ENCODE results near the gene ABT1.

The ABT1 gene

GRCh38 chr6:26555505-26556262 lies 41.1 kb upstream of the ABT1 start:
- Histone ChIP-seq H3K9ac (ENCODE audit: low read depth, low read length) (no peak overlapping the region), H3K4me1 (ENCODE audit: control insufficient read depth, insufficient read depth, low read length) (0 out of 2 replicates have a peak, but pooled peaks cover 3% of the 10 kb centered on the region), H3K27ac (ENCODE audit: low read depth, low read length) (peak overlapping the region; percentile 17)

GRCh38 chr6:26556263-26557070 lies 40.3 kb upstream of the ABT1 start:
- peak overlapping the region; percentile 95 for H3K4me3 ChIP-seq (ENCODE audit: low read depth, low read length)
- H3K27me3 ChIP-seq (ENCODE audit: control insufficient read depth, insufficient read depth, low read length): no peaks in the 10 kb centered on the region
- no peak overlapping the region for H3K9ac ChIP-seq (ENCODE audit: low read depth, low read length)
- H3K4me1 ChIP-seq (ENCODE audit: control insufficient read depth, insufficient read depth, low read length): 0 out of 2 replicates have a peak, but pooled peaks cover 3% of the 10 kb centered on the region
- H3K27ac ChIP-seq (ENCODE audit: low read depth, low read length): peak overlapping the region; percentile 17
- H3K36me3 ChIP-seq (ENCODE audit: control insufficient read depth, insufficient read depth, low read length): no peaks in the 10 kb centered on the region
- H3K9me3 ChIP-seq (ENCODE audit: control insufficient read depth, insufficient read depth, low read length): no peaks in the 10 kb centered on the region

More at GRCh38 chr6:26555505-26556262, 41.1 kb upstream of the ABT1 start:
- Histone ChIP-seq H3K4me3 (ENCODE audit: low read depth, low read length) (peak overlapping the region; percentile 95), H3K9me3 (ENCODE audit: control insufficient read depth, insufficient read depth, low read length) (no peaks in the 10 kb centered on the region), H3K36me3 (ENCODE audit: control insufficient read depth, insufficient read depth, low read length) (no peaks in the 10 kb centered on the region), H3K27me3 (ENCODE audit: control insufficient read depth, insufficient read depth, low read length) (no peaks in the 10 kb centered on the region)

GRCh38 chr6:26561533-26562466 lies 35.0 kb upstream of the ABT1 start:
- Histone ChIP-seq H3K36me3 (ENCODE audit: control insufficient read depth, insufficient read depth, low read length) (no peaks in the 10 kb centered on the region), H3K4me1 (ENCODE audit: control insufficient read depth, insufficient read depth, low read length) (0 out of 2 replicates have a peak, but pooled peaks cover under 1% of the 10 kb centered on the region), H3K9me3 (ENCODE audit: control insufficient read depth, insufficient read depth, low read length) (no peaks in the 10 kb centered on the region), H3K4me3 (ENCODE audit: low read depth, low read length) (no peak overlapping the region), H3K27me3 (ENCODE audit: control insufficient read depth, insufficient read depth, low read length) (no peaks in the 10 kb centered on the region), H3K27ac (ENCODE audit: low read depth, low read length) (no peak overlapping the region), H3K9ac (ENCODE audit: low read depth, low read length) (no peak overlapping the region)

DNA sequence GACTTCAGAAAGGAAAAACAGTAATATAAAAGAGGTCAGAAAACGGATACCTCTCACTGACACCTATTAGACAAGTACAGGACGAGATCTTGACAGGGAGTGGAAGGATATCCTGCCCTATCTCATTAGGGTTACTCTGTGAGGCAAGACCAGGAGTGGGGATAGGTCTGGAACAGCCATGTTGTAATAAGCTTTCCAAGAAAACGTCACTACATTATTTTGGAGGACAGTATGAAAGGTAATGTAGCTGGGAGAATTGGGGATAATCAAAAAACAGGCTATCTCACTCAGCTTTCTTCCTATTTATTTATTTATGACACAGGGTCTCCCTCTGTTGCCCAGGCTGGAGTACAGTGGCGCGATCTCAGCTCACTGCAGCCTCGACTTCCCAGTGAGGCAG lies 33.3 kb upstream of the ABT1 start:
- H3K36me3 ChIP-seq (ENCODE audit: control insufficient read depth, insufficient read depth, low read length): no peaks in the 10 kb centered on the region
- no peaks in the 10 kb centered on the region for H3K27me3 ChIP-seq (ENCODE audit: control insufficient read depth, insufficient read depth, low read length)
- H3K4me1 ChIP-seq (ENCODE audit: control insufficient read depth, insufficient read depth, low read length): no peaks in the 10 kb centered on the region
- no peaks in the 10 kb centered on the region for H3K9me3 ChIP-seq (ENCODE audit: control insufficient read depth, insufficient read depth, low read length)
- no peak overlapping the region for H3K27ac ChIP-seq (ENCODE audit: low read depth, low read length)
- H3K9ac ChIP-seq (ENCODE audit: low read depth, low read length): no peak overlapping the region
- H3K4me3 ChIP-seq (ENCODE audit: low read depth, low read length): no peak overlapping the region

DNA sequence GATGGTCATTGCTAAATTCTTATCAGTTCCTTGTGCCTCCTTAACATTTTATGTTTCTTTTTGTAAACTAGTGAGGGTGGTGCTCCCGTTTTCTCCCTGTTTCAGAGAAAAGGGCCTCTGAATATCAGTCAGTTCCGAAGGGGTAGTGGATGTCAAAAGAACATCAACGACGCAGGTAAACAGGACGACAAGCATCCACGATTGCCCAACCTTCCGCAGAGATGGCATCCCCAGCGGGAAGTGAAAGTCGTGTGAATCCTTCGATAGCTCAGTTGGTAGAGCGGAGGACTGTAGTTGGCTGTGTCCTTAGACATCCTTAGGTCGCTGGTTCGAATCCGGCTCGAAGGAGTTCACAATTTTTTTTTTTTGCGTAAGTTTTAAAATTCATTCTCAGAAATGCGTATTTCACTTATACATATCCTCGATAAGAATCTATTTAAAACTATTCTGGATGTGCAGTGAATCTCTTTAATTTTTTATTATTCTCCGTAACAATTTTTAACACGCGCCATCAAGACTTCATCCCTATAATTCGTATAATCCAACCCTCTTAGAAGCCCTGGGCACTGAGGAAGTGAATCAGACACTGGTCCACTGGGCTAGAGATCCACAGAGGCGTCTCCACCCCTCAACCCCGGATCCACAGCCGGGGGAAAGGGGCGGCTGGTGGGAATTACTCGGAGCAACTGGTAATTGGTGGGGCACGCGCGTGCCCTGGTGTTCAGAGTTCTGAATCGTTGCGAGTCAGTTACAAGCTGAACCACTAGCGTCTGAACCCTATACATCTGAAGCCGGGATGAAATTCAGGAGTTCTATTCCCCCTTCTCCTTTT lies 27.9 kb upstream of the ABT1 start:
- Histone ChIP-seq H3K4me1 (ENCODE audit: control insufficient read depth, insufficient read depth, low read length) (no peaks in the 10 kb centered on the region), H3K9me3 (ENCODE audit: control insufficient read depth, insufficient read depth, low read length) (no peaks in the 10 kb centered on the region), H3K4me3 (ENCODE audit: low read depth, low read length) (peak overlapping the region; percentile 86), H3K36me3 (ENCODE audit: control insufficient read depth, insufficient read depth, low read length) (no peaks in the 10 kb centered on the region), H3K27me3 (ENCODE audit: control insufficient read depth, insufficient read depth, low read length) (no peaks in the 10 kb centered on the region), H3K9ac (ENCODE audit: low read depth, low read length) (no peak overlapping the region), H3K27ac (ENCODE audit: low read depth, low read length) (no peak overlapping the region)

- Histone ChIP-seq H3K4me3 (ENCODE audit: low read depth, low read length) (peak overlapping the region; percentile 86), H3K27ac (ENCODE audit: low read depth, low read length) (no peak overlapping the region), H3K9ac (ENCODE audit: low read depth, low read length) (no peak overlapping the region), H3K9me3 (ENCODE audit: control insufficient read depth, insufficient read depth, low read length) (no peaks in the 10 kb centered on the region), H3K36me3 (ENCODE audit: control insufficient read depth, insufficient read depth, low read length) (no peaks in the 10 kb centered on the region), H3K4me1 (ENCODE audit: control insufficient read depth, insufficient read depth, low read length) (no peaks in the 10 kb centered on the region), H3K27me3 (ENCODE audit: control insufficient read depth, insufficient read depth, low read length) (no peaks in the 10 kb centered on the region)
Observed at GRCh38 chr6:26569433-26569764, 27.4 kb upstream of the ABT1 start.

DNA sequence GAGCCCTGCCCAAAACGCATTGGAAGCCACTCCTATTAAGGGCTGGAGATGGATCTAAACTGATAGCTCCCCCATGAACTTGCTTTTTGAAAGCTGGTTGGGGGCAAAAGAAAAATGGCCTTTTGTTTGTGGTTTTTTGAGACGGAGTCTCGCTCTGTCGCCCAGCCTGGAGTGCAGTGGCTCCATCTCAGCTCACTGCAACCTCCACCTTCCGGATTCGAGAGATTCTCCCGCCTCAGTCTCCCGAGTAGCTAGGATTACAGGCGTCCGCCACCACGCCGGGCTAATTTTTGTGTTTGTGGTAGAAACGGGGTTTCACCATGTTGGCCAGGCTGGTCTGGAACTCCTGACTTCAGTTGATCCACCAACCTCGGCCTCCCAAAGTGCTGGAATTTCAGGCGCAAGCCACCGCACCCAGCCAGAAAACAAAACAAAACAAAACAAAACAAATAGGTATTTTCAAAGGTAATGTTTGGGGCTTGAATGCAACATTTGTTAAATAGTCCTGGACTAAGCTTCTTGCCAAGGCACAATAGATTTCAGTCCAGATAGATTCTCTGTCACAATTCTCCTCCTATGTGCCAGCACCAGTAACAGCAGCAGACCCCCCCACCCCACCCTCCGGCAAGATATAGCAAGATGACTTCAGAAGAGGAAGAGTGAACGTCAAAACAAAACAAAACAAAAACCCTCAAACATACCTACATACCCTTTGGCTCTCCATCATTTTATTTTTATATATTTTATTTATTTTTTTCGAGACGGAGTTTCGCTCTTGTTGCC lies 26.5 kb upstream of the ABT1 start:
- Histone ChIP-seq H3K27me3 (ENCODE audit: control insufficient read depth, insufficient read depth, low read length) (no peaks in the 10 kb centered on the region), H3K9ac (ENCODE audit: low read depth, low read length) (no peak overlapping the region), H3K27ac (ENCODE audit: low read depth, low read length) (no peak overlapping the region), H3K4me1 (ENCODE audit: control insufficient read depth, insufficient read depth, low read length) (no peaks in the 10 kb centered on the region), H3K9me3 (ENCODE audit: control insufficient read depth, insufficient read depth, low read length) (no peaks in the 10 kb centered on the region), H3K4me3 (ENCODE audit: low read depth, low read length) (no peak overlapping the region), H3K36me3 (ENCODE audit: control insufficient read depth, insufficient read depth, low read length) (no peaks in the 10 kb centered on the region)

- peak overlapping the region; percentile 65 for H3K27ac ChIP-seq (ENCODE audit: low read depth, low read length)
- H3K9me3 ChIP-seq (ENCODE audit: control insufficient read depth, insufficient read depth, low read length): no peaks in the 10 kb centered on the region
- no peaks in the 10 kb centered on the region for H3K4me1 ChIP-seq (ENCODE audit: control insufficient read depth, insufficient read depth, low read length)
- peak overlapping the region; percentile 52 for H3K9ac ChIP-seq (ENCODE audit: low read depth, low read length)
- peak overlapping the region; percentile 93 for H3K4me3 ChIP-seq (ENCODE audit: low read depth, low read length)
- H3K36me3 ChIP-seq (ENCODE audit: control insufficient read depth, insufficient read depth, low read length): no peaks in the 10 kb centered on the region
- H3K27me3 ChIP-seq (ENCODE audit: control insufficient read depth, insufficient read depth, low read length): no peaks in the 10 kb centered on the region
Observed at GRCh38 chr6:26571592-26572296, 25.0 kb upstream of the ABT1 start.

DNA sequence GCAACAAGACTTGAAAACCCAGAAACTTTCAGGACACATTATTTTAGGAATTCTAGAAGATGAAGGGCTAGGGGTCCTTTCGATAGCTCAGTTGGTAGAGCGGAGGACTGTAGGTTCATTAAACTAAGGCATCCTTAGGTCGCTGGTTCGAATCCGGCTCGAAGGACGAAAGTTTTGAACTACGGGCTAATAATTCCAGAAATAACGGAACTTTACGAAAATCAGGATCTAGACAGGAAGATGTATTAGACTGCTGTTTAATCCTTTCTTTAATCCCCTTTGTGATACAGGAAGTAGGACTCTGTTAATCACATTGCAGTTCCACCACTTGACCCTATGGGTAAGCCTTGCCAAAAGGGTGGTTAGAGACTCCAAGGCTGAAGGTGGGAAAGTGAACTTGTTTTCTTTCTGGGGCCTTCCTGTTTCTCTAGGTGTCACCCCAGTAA lies 21.2 kb upstream of the ABT1 start:
- no peak overlapping the region for H3K9ac ChIP-seq (ENCODE audit: low read depth, low read length)
- H3K4me3 ChIP-seq (ENCODE audit: low read depth, low read length): peak overlapping the region; percentile 77
- no peaks in the 10 kb centered on the region for H3K36me3 ChIP-seq (ENCODE audit: control insufficient read depth, insufficient read depth, low read length)

More for the DNA sequence above, 21.2 kb upstream of the ABT1 start:
- Histone ChIP-seq H3K27me3 (ENCODE audit: control insufficient read depth, insufficient read depth, low read length) (0 out of 2 replicates have a peak, but pooled peaks cover 5% of the 10 kb centered on the region), H3K9me3 (ENCODE audit: control insufficient read depth, insufficient read depth, low read length) (no peaks in the 10 kb centered on the region), H3K4me1 (ENCODE audit: control insufficient read depth, insufficient read depth, low read length) (no peaks in the 10 kb centered on the region), H3K27ac (ENCODE audit: low read depth, low read length) (no peak overlapping the region)
